Measurements from ENCODE around the gene MIEF1.

DNA sequence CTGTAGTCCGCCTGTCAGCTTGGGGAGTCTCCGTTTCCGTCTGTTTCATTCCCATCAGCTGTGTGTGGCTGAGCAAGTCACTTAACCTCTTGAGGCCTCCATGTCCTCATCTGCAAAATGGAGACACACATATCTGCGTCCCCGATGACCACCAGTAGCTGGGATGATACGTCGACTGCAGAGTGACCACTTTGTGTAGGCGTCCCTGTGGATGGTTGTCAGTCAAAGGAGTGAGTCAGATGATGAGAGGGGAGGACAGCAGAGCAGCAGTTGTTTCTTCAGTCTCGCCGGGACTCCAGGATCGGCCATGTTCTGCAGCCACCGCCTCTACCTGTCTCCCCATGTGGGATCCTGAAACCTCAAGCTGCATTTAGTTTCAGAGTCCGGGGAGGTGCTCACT, 25.4 kb upstream of the MIEF1 start:
- no peak for TF ChIP-seq ELF4 (IDR thresholded peaks at IDR 0.05)
- no peak for TF ChIP-seq FOXA1 (IDR thresholded peaks at IDR 0.05)
- no peak for TF ChIP-seq FOXM1 (IDR thresholded peaks at IDR 0.05; ENCODE audit: borderline replicate concordance)
- TF ChIP-seq SP1 (IDR thresholded peaks at IDR 0.05), result no peak
- TF ChIP-seq NFRKB (IDR thresholded peaks at IDR 0.05), result no peak
- no peak for TF ChIP-seq ARNT (IDR thresholded peaks at IDR 0.05)
